NT2/D1 (cell line): ENCODE measurements around the gene BIRC2.
A peak's percentile ranks its signal among the peaks of the same experiment; 100 is the strongest.
"Not testable (repeated sequence)": the region's sequence is repeated elsewhere in the genome, so short reads cannot be mapped to it uniquely, and the experiment has no call there.

Experiments
- DNase-seq: peaks from one replicate; pipeline ENCODE4 v3.0.0-alpha.2; 2011; ENCODE audit warnings: low read depth, low spot score
- H3K27me3 ChIP-seq: 2 replicates; pipeline ENCODE4 v1.6.0; 2011; ENCODE audit warnings: mild to moderate bottlenecking; ENCODE audit not compliant: insufficient read length, insufficient read depth
- H3K36me3 ChIP-seq: 2 replicates; pipeline ENCODE4 v1.6.1; 2011; ENCODE audit warnings: mild to moderate bottlenecking, low read length, mixed read lengths; ENCODE audit not compliant: insufficient read depth, insufficient read length
- H3K4me1 ChIP-seq: 2 replicates; pipeline ENCODE4 v1.5.1; 2011; ENCODE audit not compliant: insufficient read depth, insufficient read length
- H3K4me3 ChIP-seq: 2 replicates; pipeline ENCODE4 v1.5.1; 2011; ENCODE audit warnings: low read depth; ENCODE audit not compliant: insufficient read length
- H3K9ac ChIP-seq: 2 replicates; pipeline ENCODE4 v1.6.0; 2011; ENCODE audit warnings: low read depth; ENCODE audit not compliant: insufficient read length
- H3K9me3 ChIP-seq: 2 replicates; pipeline ENCODE4 v1.5.1; 2011; ENCODE audit warnings: mild to moderate bottlenecking, low read length; ENCODE audit not compliant: insufficient read depth
- SUZ12 ChIP-seq: IDR thresholded peaks from 2 replicates; pipeline ENCODE4 v1.6.1; 2011; ENCODE audit not compliant: insufficient read length, insufficient read depth; ENCODE audit errors: extremely low read depth
- YY1 ChIP-seq: IDR thresholded peaks from 2 replicates; pipeline ENCODE4 v1.6.1; 2011; ENCODE audit not compliant: insufficient read length, insufficient read depth
- ZNF274 ChIP-seq: IDR thresholded peaks from 2 replicates; pipeline ENCODE4 v1.6.1; 2011; ENCODE audit warnings: mild to moderate bottlenecking, low read depth, low read length

Gene BIRC2

DNA sequence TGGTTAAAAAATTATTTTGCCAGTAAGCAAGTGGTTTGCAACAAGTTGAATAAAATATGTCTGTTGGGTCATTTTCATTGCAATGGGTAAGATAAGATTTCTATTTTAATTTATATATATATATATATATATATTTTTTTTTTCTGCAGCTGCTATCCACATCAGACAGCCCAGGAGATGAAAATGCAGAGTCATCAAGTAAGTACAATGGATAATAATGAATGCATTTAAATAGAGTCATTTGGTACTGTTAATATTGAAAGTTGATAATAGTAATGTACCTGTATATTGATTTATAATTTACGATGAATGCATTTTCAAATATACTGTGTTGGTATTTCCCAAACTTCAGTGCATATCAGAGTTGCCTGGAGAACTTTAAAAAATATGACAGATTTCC lies 18.3 kb upstream of the BIRC2 start:
- no peak overlapping the region for H3K4me3 ChIP-seq
- H3K36me3 ChIP-seq, result no peaks in the 10 kb centered on the region

GRCh38 chr11:102330231-102330630 lies 16.8 kb upstream of the BIRC2 start:
- H3K9ac ChIP-seq, result no peak overlapping the region
- no peaks in the 10 kb centered on the region for H3K36me3 ChIP-seq
- TF ChIP-seq ZNF274 (no peak), YY1 (no peak), SUZ12 (no peak)
- no peak overlapping the region for H3K4me3 ChIP-seq
- no peaks in the 10 kb centered on the region for H3K9me3 ChIP-seq
- DNase-seq, result no peak
- H3K4me1 ChIP-seq, result no peaks in the 10 kb centered on the region
- H3K27me3 ChIP-seq, result no peaks in the 10 kb centered on the region

More for the DNA sequence above, 18.3 kb upstream of the BIRC2 start:
- no peaks in the 10 kb centered on the region for H3K27me3 ChIP-seq
- H3K9ac ChIP-seq, result no peak overlapping the region
- no peaks in the 10 kb centered on the region for H3K9me3 ChIP-seq
- no peaks in the 10 kb centered on the region for H3K4me1 ChIP-seq
- no peak for DNase-seq
- TF ChIP-seq YY1 (no peak), ZNF274 (no peak), SUZ12 (no peak)

DNA sequence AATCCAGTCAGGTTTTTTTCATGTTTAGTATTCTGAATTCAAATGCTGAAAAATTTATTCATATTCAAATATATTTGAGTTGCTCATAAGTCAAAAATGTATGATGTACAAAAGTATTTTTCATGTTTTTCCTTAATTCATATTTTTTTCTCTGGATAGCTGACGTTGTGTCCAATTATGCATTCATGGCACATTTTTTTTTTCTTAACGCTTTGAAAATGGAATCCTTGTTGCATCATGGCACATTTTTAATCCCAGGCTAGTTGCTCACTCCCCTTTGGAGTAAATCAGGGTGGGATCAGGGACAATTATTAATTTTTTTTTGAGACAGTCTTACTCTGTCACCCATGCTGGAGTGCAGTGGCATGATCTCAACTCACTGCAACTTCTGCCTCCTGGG lies 15.7 kb upstream of the BIRC2 start:
- H3K9ac ChIP-seq, result no peak overlapping the region
- H3K9me3 ChIP-seq, result no peaks in the 10 kb centered on the region
- no peak overlapping the region for H3K4me3 ChIP-seq
- no peaks in the 10 kb centered on the region for H3K4me1 ChIP-seq
- H3K36me3 ChIP-seq, result no peaks in the 10 kb centered on the region
- DNase-seq, result no peak
- H3K27me3 ChIP-seq, result no peaks in the 10 kb centered on the region
- TF ChIP-seq YY1 (no peak), SUZ12 (no peak)

DNA sequence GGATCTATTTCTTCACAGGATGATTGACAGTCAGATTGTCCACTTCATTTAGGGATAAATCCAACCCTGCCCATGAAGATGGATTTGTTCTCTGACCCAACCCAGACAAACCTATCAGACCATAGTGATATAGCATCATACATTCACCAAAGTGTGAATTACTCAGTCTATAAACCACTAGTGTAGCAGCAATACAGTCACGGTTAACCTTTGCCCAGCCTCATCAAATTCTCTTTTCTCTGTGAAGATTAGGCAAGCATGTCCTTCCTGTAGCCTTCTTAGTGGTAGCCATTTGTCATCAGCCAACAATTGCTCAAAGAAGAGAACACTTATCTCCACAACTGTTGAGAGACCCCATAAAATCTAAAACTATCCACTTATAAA lies 14.4 kb upstream of the BIRC2 start:
- Histone ChIP-seq H3K27me3 (no peaks in the 10 kb centered on the region), H3K4me3 (no peak overlapping the region), H3K36me3 (no peaks in the 10 kb centered on the region), H3K4me1 (no peaks in the 10 kb centered on the region), H3K9me3 (no peaks in the 10 kb centered on the region), H3K9ac (no peak overlapping the region)
- no peak for DNase-seq
- no peak for TF ChIP-seq ZNF274
- no peak for TF ChIP-seq YY1
- TF ChIP-seq SUZ12, result no peak

DNA sequence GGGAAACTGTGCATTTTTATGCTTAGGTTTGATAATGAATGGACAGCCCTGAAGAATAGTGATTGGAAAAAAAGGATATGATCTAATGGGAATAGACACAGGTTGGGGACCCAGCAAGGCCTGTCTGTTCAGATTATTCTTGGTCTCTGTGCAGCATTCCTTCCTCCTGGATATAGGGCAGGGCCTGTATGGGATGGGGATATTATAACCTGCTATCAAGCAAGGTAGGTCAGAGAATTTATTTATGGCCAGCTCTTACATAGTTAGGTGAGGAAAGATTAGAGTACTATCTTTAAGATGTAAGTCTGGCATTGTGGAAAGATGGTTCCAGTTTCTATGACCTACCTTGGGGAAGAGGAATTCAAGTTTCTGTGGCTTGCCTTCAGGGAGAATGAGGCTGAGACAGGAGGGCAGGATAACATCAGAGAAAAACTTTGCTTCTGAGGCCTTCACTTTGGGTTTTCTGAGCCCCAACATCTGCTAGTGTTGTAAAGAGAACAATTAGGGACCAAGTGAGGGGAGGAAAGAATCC lies 8.5 kb upstream of the BIRC2 start:
- H3K36me3 ChIP-seq, result no peaks in the 10 kb centered on the region
- H3K4me3 ChIP-seq, result no peak overlapping the region
- no peak for DNase-seq
- no peak overlapping the region for H3K9ac ChIP-seq
- H3K9me3 ChIP-seq, result no peaks in the 10 kb centered on the region
- no peaks in the 10 kb centered on the region for H3K4me1 ChIP-seq
- no peak for TF ChIP-seq ZNF274
- no peak for TF ChIP-seq SUZ12
- no peak for TF ChIP-seq YY1
- H3K27me3 ChIP-seq, result no peaks in the 10 kb centered on the region

DNA sequence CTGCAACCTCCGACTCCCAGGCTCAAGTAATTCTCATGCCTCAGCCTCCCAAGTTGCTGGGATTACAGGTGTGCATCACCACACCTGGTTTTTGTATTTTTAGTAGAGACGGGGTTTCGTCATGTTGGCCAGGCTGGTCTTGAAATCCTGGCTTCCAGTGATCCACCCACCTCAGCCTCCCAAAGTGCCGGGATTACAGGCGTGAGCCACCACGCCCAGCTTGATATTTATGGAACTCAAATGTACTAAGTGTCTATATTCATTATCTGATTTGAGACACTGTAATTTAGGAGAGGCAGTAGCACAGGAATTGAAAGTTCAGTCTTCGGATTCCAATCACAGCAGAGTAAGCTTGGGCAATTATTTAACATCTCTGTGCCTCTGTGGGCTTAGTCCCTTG lies 5.7 kb upstream of the BIRC2 start:
- H3K9me3 ChIP-seq, H3K9ac ChIP-seq, H3K4me3 ChIP-seq, H3K27me3 ChIP-seq, H3K4me1 ChIP-seq, DNase-seq, H3K36me3 ChIP-seq: not testable (repeated sequence)

GRCh38 chr11:102341844-102342318 lies 5.1 kb upstream of the BIRC2 start:
- peak; percentile 72 for DNase-seq
- H3K9ac ChIP-seq, result no peak overlapping the region
- H3K27me3 ChIP-seq, result no peaks in the 10 kb centered on the region
- TF ChIP-seq YY1 (no peak), ZNF274 (no peak), SUZ12 (no peak)
- no peak overlapping the region for H3K4me3 ChIP-seq
- H3K4me1 ChIP-seq, result no peaks in the 10 kb centered on the region
- H3K9me3 ChIP-seq, result no peaks in the 10 kb centered on the region
- H3K36me3 ChIP-seq, result no peaks in the 10 kb centered on the region

DNA sequence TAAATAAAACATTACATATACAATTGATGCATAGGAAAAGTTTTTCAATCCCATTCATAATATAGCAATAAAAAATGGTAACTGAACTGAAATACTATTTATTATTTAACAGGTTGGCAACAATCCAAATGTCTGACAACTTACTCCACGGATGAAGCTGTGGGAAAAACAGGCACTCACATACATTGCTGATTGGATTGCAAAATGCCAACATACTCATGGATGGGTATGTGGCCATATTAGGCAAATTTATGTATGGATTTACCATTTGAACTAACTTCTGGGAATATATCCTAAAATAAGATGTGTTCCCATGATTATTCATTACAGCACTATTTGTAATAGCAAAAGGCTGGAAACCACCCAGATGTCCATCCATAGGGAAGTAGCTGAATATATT lies 3.2 kb upstream of the BIRC2 start:
- Histone ChIP-seq H3K4me1 (no peaks in the 10 kb centered on the region), H3K4me3 (no peak overlapping the region), H3K27me3 (no peaks in the 10 kb centered on the region), H3K36me3 (peaks cover 2% of the 10 kb centered on the region), H3K9ac (no peak overlapping the region), H3K9me3 (no peaks in the 10 kb centered on the region)
- no peak for TF ChIP-seq SUZ12
- TF ChIP-seq ZNF274, result no peak
- no peak for TF ChIP-seq YY1
- DNase-seq, result no peak
